Measurements from ENCODE around the gene THSD4.

THSD4 gene

GRCh38 chr15:71701808-71702207, 586.5 kb downstream of the THSD4 start:
- H3K27me3 ChIP-seq (ENCODE audit: insufficient read depth, poor library complexity, severe bottlenecking): peaks cover 2% of the 10 kb centered on the region
- H3K4me3 ChIP-seq (replicated peaks; ENCODE audit: insufficient read depth, low read length): no peak overlapping the region
- no peak for DNase-seq (ENCODE audit: low read depth in 1 of 2, low spot score in 1 of 2)
- no peak overlapping the region for H3K27ac ChIP-seq (replicated peaks)
- TF ChIP-seq REST (IDR thresholded peaks at IDR 0.05; ENCODE audit: insufficient replicate concordance, low read depth) (no peak), POLR2AphosphoS5 (IDR thresholded peaks at IDR 0.05; ENCODE audit: low read depth) (no peak), GABPA (IDR thresholded peaks at IDR 0.05; ENCODE audit: low read depth) (no peak), SPI1 (IDR thresholded peaks at IDR 0.05; ENCODE audit: borderline replicate concordance, low read depth) (no peak), CTCF (IDR thresholded peaks at IDR 0.05; ENCODE audit: insufficient read depth, low read length) (no peak)

- no peak overlapping the region for H3K27ac ChIP-seq (replicated peaks)
- no peak overlapping the region for H3K4me3 ChIP-seq (replicated peaks; ENCODE audit: insufficient read depth, low read length)
- DNase-seq (ENCODE audit: low read depth in 1 of 2, low spot score in 1 of 2): no peak
- TF ChIP-seq POLR2AphosphoS5 (IDR thresholded peaks at IDR 0.05; ENCODE audit: low read depth) (no peak), SPI1 (IDR thresholded peaks at IDR 0.05; ENCODE audit: borderline replicate concordance, low read depth) (no peak), REST (IDR thresholded peaks at IDR 0.05; ENCODE audit: insufficient replicate concordance, low read depth) (no peak), GABPA (IDR thresholded peaks at IDR 0.05; ENCODE audit: low read depth) (no peak), CTCF (IDR thresholded peaks at IDR 0.05; ENCODE audit: insufficient read depth, low read length) (no peak)
- peaks cover 2% of the 10 kb centered on the region for H3K27me3 ChIP-seq (ENCODE audit: insufficient read depth, poor library complexity, severe bottlenecking)
Observed at GRCh38 chr15:71702496-71702895, 587.2 kb downstream of the THSD4 start.

GRCh38 chr15:71705151-71705550, 589.9 kb downstream of the THSD4 start:
- no peaks in the 10 kb centered on the region for H3K27me3 ChIP-seq (ENCODE audit: insufficient read depth, poor library complexity, severe bottlenecking)
- TF ChIP-seq CTCF (IDR thresholded peaks at IDR 0.05; ENCODE audit: insufficient read depth, low read length) (no peak), REST (IDR thresholded peaks at IDR 0.05; ENCODE audit: insufficient replicate concordance, low read depth) (no peak), GABPA (IDR thresholded peaks at IDR 0.05; ENCODE audit: low read depth) (no peak), SPI1 (IDR thresholded peaks at IDR 0.05; ENCODE audit: borderline replicate concordance, low read depth) (no peak), POLR2AphosphoS5 (IDR thresholded peaks at IDR 0.05; ENCODE audit: low read depth) (no peak)
- no peak overlapping the region for H3K27ac ChIP-seq (replicated peaks)
- no peak for DNase-seq (ENCODE audit: low read depth in 1 of 2, low spot score in 1 of 2)
- no peak overlapping the region for H3K4me3 ChIP-seq (replicated peaks; ENCODE audit: insufficient read depth, low read length)

Measured in HL-60 (cell line).